ENCODE measurements around the gene KCNIP1. TPM values are rescaled to one million over a fixed set of nuclear protein-coding genes. Genes with fewer than 3 reads are reported as not detected.

The KCNIP1 gene
- total RNA-seq, 2 donors from 2014 or later, result 0.52 to 0.99 TPM

DNA sequence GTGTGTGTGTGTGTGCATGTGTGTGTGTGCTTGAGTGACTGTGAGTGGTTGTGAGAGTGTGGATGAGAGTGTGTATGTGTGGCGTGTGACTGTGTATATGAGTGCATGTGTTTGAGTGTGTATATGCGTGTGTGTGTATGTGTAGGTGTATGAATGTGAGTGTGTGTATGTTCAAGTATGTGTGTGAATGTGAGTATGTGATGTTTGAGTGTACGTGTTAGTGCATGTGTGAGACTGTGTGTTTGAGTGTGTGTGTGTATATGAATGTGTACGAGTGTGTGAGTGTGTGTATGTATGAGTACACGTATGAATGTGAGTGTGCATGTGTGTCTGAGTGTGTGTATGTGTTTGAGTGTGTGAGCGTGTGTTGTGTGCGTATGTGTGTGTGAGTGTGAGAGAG is 47.8 kb downstream of the KCNIP1 start:
- Histone ChIP-seq H3K27me3 (no peaks in the 10 kb centered on the region), H3K27ac (no peak overlapping the region), H3K36me3 (replicated peaks in 1 of 2; ENCODE audit: insufficient read depth in 1 of 2, low read depth in 2 of 2) (no peaks in the 10 kb centered on the region), H3K4me1 (no peaks in the 10 kb centered on the region), H3K9me3 (no peaks in the 10 kb centered on the region), H3K4me3 (no peak overlapping the region)
- DNase-seq (no peak), ATAC-seq (no peak)
- no peak for TF ChIP-seq POLR2A (IDR thresholded peaks at IDR 0.05)
- TF ChIP-seq, protein P1, sequence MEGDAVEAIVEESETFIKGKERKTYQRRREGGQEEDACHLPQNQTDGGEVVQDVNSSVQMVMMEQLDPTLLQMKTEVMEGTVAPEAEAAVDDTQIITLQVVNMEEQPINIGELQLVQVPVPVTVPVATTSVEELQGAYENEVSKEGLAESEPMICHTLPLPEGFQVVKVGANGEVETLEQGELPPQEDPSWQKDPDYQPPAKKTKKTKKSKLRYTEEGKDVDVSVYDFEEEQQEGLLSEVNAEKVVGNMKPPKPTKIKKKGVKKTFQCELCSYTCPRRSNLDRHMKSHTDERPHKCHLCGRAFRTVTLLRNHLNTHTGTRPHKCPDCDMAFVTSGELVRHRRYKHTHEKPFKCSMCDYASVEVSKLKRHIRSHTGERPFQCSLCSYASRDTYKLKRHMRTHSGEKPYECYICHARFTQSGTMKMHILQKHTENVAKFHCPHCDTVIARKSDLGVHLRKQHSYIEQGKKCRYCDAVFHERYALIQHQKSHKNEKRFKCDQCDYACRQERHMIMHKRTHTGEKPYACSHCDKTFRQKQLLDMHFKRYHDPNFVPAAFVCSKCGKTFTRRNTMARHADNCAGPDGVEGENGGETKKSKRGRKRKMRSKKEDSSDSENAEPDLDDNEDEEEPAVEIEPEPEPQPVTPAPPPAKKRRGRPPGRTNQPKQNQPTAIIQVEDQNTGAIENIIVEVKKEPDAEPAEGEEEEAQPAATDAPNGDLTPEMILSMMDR (IDR thresholded peaks at IDR 0.05), result no peak
- WGBS, 2 donors, result 80 to 81% methylated on average over 7 of the region's 7 CpGs
- intact Hi-C loops (cut with DNase I), result no loop called here

DNA sequence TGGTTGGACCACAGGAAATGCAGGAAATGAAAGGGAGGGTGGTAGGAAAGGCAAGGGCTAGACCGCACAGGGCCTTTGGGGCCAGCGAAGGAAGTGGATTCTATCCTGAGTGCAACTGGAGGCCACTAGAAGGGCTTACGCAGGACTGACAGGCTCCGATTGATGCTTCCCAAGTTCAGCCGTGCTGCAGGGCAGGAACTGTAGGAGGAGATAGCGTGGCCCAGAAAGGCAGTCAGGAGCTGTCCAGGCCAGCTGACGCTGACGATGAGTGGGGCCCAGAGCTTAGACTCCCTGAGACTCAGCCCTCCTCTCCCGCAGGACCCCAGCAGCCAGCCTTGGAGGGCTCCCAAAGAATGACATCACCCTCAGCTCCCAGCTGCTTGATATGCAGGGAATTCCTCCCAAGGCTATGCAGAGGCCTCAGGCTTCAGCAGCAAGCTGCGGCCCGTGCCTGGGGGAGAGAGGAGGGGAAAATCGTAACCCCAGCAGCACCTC is 48.8 kb downstream of the KCNIP1 start:
- TF ChIP-seq POLR2A (IDR thresholded peaks at IDR 0.05), result no peak
- TF ChIP-seq, protein P1 (IDR thresholded peaks at IDR 0.05), result no peak
- peak; percentile 74 for ATAC-seq
- no peak overlapping the region for H3K27ac ChIP-seq
- no peaks in the 10 kb centered on the region for H3K9me3 ChIP-seq
- intact Hi-C loops (cut with DNase I), result no loop called here
- 22 to 24% methylated on average over 12 of the region's 12 CpGs for WGBS, 2 donors
- DNase-seq, result peak; percentile 28 to 50 (median 41)
- no peaks in the 10 kb centered on the region for H3K36me3 ChIP-seq (replicated peaks in 1 of 2; ENCODE audit: insufficient read depth in 1 of 2, low read depth in 2 of 2)
- H3K27me3 ChIP-seq, result no peaks in the 10 kb centered on the region
- no peak overlapping the region for H3K4me3 ChIP-seq
- no peaks in the 10 kb centered on the region for H3K4me1 ChIP-seq

DNA sequence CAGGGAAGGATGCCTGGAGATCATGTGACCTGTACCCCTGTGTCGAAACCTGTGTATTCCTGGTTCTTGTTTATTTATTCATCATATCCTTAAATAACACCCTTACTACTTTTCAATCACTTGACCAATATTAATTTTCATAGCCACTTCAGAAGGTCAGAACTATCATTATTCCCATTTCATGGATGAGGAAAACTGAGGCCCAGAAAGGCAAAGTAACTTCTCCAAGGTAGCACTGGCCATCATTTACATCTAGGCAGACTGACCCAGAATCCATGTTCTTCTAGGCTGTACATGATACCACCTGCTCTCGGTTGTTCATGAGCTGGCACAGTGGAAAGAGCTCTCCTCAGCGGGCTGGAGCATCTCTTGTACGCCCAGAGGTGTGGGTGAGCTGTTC is 49.4 kb downstream of the KCNIP1 start:
- intact Hi-C loops (cut with DNase I), result no loop called here
- no peak for ATAC-seq

DNA sequence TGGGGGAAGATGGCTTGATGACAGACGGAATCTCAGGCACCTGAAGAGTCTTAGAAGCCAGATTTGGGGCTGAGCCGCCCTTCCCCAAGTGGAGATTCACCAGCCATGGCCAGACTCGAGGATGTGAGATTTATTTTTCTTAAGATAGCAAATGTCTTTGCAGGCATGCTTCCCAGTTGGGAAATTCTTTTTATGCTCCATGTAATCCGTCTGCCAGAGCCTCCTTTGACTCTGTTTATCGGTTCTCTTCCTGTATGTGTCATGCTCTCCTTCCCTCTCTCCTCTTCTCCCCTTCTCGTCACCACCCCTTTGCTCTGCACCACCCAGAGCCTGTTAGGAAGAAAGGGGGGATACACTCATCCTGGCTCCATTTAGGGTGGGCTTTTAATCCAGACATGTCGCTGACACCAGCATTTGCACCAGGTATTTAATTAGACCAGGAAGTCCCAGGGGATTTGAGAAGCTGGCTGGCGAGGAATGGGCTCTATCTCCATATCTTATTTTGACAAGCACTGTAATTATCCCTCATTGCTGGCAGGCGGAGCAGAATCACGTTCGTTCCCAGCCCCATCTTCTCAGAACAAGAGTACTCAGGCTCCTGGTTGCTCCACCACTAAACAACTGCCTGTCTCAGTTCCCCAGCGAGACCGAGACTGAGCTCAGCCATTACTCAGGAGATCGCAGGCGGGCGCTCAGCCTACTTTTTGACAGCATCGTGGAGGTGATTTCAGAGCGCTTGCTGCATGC is 50.9 kb downstream of the KCNIP1 start:
- WGBS, 2 donors, result 55% methylated on average over 18 of the region's 18 CpGs
- Histone ChIP-seq H3K9me3 (no peaks in the 10 kb centered on the region), H3K36me3 (replicated peaks in 1 of 2; ENCODE audit: insufficient read depth in 1 of 2, low read depth in 2 of 2) (no peaks in the 10 kb centered on the region), H3K27me3 (no peaks in the 10 kb centered on the region), H3K27ac (no peak overlapping the region), H3K4me1 (no peaks in the 10 kb centered on the region), H3K4me3 (no peak overlapping the region)
- ATAC-seq, result peak; percentile 62
- TF ChIP-seq POLR2A (IDR thresholded peaks at IDR 0.05), result no peak
- TF ChIP-seq, protein P1 (IDR thresholded peaks at IDR 0.05), result no peak
- peak in 1 of 4 donors; percentile 9 for DNase-seq
- intact Hi-C loops (cut with DNase I), result no loop called here

More for the DNA sequence above, 49.4 kb downstream of the KCNIP1 start:
- WGBS, 2 donors, result 62 to 76% methylated on average over 4 of the region's 4 CpGs
- H3K9me3 ChIP-seq, result no peaks in the 10 kb centered on the region
- DNase-seq, result no peak
- no peaks in the 10 kb centered on the region for H3K36me3 ChIP-seq (replicated peaks in 1 of 2; ENCODE audit: insufficient read depth in 1 of 2, low read depth in 2 of 2)
- no peak overlapping the region for H3K27ac ChIP-seq
- no peaks in the 10 kb centered on the region for H3K27me3 ChIP-seq
- H3K4me3 ChIP-seq, result no peak overlapping the region
- H3K4me1 ChIP-seq, result no peaks in the 10 kb centered on the region
- no peak for TF ChIP-seq POLR2A (IDR thresholded peaks at IDR 0.05)
- TF ChIP-seq, protein P1 (IDR thresholded peaks at IDR 0.05), result no peak

DNA sequence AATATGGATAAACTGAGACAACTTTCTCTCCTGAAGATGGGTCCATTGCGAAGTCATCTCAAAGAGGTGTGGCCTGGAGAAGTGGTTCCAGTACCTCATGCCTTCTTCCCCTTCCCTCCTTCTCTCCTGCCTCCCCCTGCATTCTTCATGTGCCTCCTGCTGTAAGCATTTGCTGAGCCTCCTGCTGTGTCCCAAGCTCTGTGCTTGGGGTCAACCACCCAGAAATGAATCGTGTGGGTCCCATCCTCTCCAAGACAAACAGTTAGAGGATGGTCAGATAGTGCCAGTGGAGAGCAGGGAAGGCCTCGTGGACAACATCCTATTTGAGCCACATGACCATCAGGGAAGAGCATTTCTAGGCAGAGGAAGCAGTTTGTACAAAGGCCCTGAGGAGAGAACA is 53.5 kb downstream of the KCNIP1 start:
- H3K9me3 ChIP-seq, result no peaks in the 10 kb centered on the region
- no peaks in the 10 kb centered on the region for H3K4me1 ChIP-seq
- H3K27ac ChIP-seq, result no peak overlapping the region
- no peaks in the 10 kb centered on the region for H3K36me3 ChIP-seq (replicated peaks in 1 of 2; ENCODE audit: insufficient read depth in 1 of 2, low read depth in 2 of 2)
- H3K4me3 ChIP-seq, result no peak overlapping the region
- DNase-seq (no peak), ATAC-seq (no peak)
- no peak for TF ChIP-seq POLR2A (IDR thresholded peaks at IDR 0.05)
- TF ChIP-seq, protein P1 (IDR thresholded peaks at IDR 0.05), result no peak
- no peaks in the 10 kb centered on the region for H3K27me3 ChIP-seq
- intact Hi-C loops (cut with DNase I), result no loop called here
- 56 to 70% methylated on average over 3 of the region's 3 CpGs for WGBS, 2 donors

Data from body of pancreas (tissue), 4 donors.